ENCODE data around the gene CABP2. TPM values are rescaled to one million over a fixed set of nuclear protein-coding genes. Genes with fewer than 3 reads are reported as not detected.
"Not testable (repeated sequence)": the region's sequence is repeated elsewhere in the genome, so short reads cannot be mapped to it uniquely, and the experiment has no call there.

Gene CABP2
- total RNA-seq, 1 donor from 2014 or later: not detected

- peaks cover 17% of the 10 kb centered on the region for H3K36me3 Mint-ChIP-seq (ENCODE audit: unreplicated experiment)
- no peaks in the 10 kb centered on the region for H3K9me3 Mint-ChIP-seq (ENCODE audit: unreplicated experiment)
These were observed 32.5 kb downstream of the CABP2 start for GRCh38 chr11:67490727-67491065.

GRCh38 chr11:67489885-67490726, 33.1 kb downstream of the CABP2 start:
- no peak for TF ChIP-seq CTCF (IDR thresholded peaks at IDR 0.05)
- Mint-ChIP-seq H3K4me1 (ENCODE audit: unreplicated experiment) (peaks cover 9% of the 10 kb centered on the region), H3K4me3 (ENCODE audit: unreplicated experiment) (no peak overlapping the region), H3K27me3 (ENCODE audit: unreplicated experiment) (no peaks in the 10 kb centered on the region), H3K36me3 (ENCODE audit: unreplicated experiment) (peaks cover 17% of the 10 kb centered on the region), H3K27ac (ENCODE audit: unreplicated experiment) (no peak overlapping the region), H3K9me3 (ENCODE audit: unreplicated experiment) (no peaks in the 10 kb centered on the region)
- DNase-seq (ENCODE audit: extremely low spot score, unreplicated experiment): no peak

More at GRCh38 chr11:67490727-67491065, 32.5 kb downstream of the CABP2 start:
- DNase-seq (ENCODE audit: extremely low spot score, unreplicated experiment): no peak
- Mint-ChIP-seq H3K4me1 (ENCODE audit: unreplicated experiment) (peaks cover 7% of the 10 kb centered on the region), H3K27me3 (ENCODE audit: unreplicated experiment) (no peaks in the 10 kb centered on the region), H3K27ac (ENCODE audit: unreplicated experiment) (no peak overlapping the region), H3K4me3 (ENCODE audit: unreplicated experiment) (no peak overlapping the region)
- no peak for TF ChIP-seq CTCF (IDR thresholded peaks at IDR 0.05)

- no peak for DNase-seq (ENCODE audit: extremely low spot score, unreplicated experiment)
- H3K9me3 Mint-ChIP-seq (ENCODE audit: unreplicated experiment): no peaks in the 10 kb centered on the region
- H3K36me3 Mint-ChIP-seq (ENCODE audit: unreplicated experiment): peaks cover 17% of the 10 kb centered on the region
- H3K4me1 Mint-ChIP-seq (ENCODE audit: unreplicated experiment): peaks cover 16% of the 10 kb centered on the region
- TF ChIP-seq CTCF (IDR thresholded peaks at IDR 0.05): no peak
- no peak overlapping the region for H3K4me3 Mint-ChIP-seq (ENCODE audit: unreplicated experiment)
- H3K27me3 Mint-ChIP-seq (ENCODE audit: unreplicated experiment): no peaks in the 10 kb centered on the region
- H3K27ac Mint-ChIP-seq (ENCODE audit: unreplicated experiment): no peak overlapping the region
These were observed 33.9 kb downstream of the CABP2 start for GRCh38 chr11:67489203-67489884.

GRCh38 chr11:67486481-67487195, 36.6 kb downstream of the CABP2 start:
- Mint-ChIP-seq H3K36me3 (ENCODE audit: unreplicated experiment) (peaks cover 17% of the 10 kb centered on the region), H3K27me3 (ENCODE audit: unreplicated experiment) (no peaks in the 10 kb centered on the region), H3K9me3 (ENCODE audit: unreplicated experiment) (no peaks in the 10 kb centered on the region), H3K4me3 (ENCODE audit: unreplicated experiment) (no peak overlapping the region), H3K4me1 (ENCODE audit: unreplicated experiment) (peaks cover 37% of the 10 kb centered on the region), H3K27ac (ENCODE audit: unreplicated experiment) (no peak overlapping the region)
- no peak for DNase-seq (ENCODE audit: extremely low spot score, unreplicated experiment)
- no peak for TF ChIP-seq CTCF (IDR thresholded peaks at IDR 0.05)

- DNase-seq (ENCODE audit: extremely low spot score, unreplicated experiment); H3K27me3 Mint-ChIP-seq (ENCODE audit: unreplicated experiment); H3K4me3 Mint-ChIP-seq (ENCODE audit: unreplicated experiment); H3K9me3 Mint-ChIP-seq (ENCODE audit: unreplicated experiment); H3K27ac Mint-ChIP-seq (ENCODE audit: unreplicated experiment): not testable (repeated sequence)
- H3K36me3 Mint-ChIP-seq (ENCODE audit: unreplicated experiment): peaks cover 15% of the 10 kb centered on the region
- peaks cover 37% of the 10 kb centered on the region for H3K4me1 Mint-ChIP-seq (ENCODE audit: unreplicated experiment)
These were observed 37.3 kb downstream of the CABP2 start for GRCh38 chr11:67485873-67486361.
